IMR-90 (cell line): ENCODE results near the gene ID3.
A peak's percentile ranks its signal among the peaks of the same experiment; 100 is the strongest.

Experiments used
- BHLHE40 ChIP-seq: fragments of 150-350 bp; IDR thresholded peaks from 2 replicates; pipeline ENCODE4 v1.6.1; 2016; ENCODE audit warnings: mild to moderate bottlenecking, low read depth, low read length
- CEBPB ChIP-seq: IDR thresholded peaks from 2 replicates; pipeline ENCODE4 v1.6.1; 2012; ENCODE audit warnings: low read depth, low read length, improper control_type of control experiment
- CHD1 ChIP-seq: IDR thresholded peaks from 2 replicates; pipeline ENCODE4 v1.6.1; 2012; ENCODE audit warnings: low read depth, low read length, improper control_type of control experiment
- CTCF ChIP-seq: conservative IDR thresholded peaks from 2 replicates; pipeline ENCODE4 v1.5.1; 2012; ENCODE audit warnings: mild to moderate bottlenecking, low read depth, low read length, improper control_type of control experiment
- FOS ChIP-seq: fragments of 150-350 bp; IDR thresholded peaks from 2 replicates; pipeline ENCODE4 v1.6.1; 2016; ENCODE audit warnings: low read depth, low read length
- MAFK ChIP-seq: IDR thresholded peaks from 2 replicates; pipeline ENCODE4 v1.6.1; 2012; ENCODE audit warnings: low read depth, low read length, improper control_type of control experiment
- MAZ ChIP-seq: IDR thresholded peaks from 2 replicates; pipeline ENCODE4 v1.6.1; 2012; ENCODE audit warnings: low read depth, mild to moderate bottlenecking, low read length, improper control_type of control experiment, moderate library complexity, borderline replicate concordance
- MXI1 ChIP-seq: IDR thresholded peaks from 2 replicates; pipeline ENCODE4 v1.6.1; 2012; ENCODE audit warnings: low read depth, mild to moderate bottlenecking, low read length, moderate library complexity, borderline replicate concordance
- POLR2A ChIP-seq: IDR thresholded peaks from 2 replicates; pipeline ENCODE4 v1.6.1; 2012; ENCODE audit warnings: mild to moderate bottlenecking, low read depth, low read length
- RAD21 ChIP-seq: IDR thresholded peaks from 2 replicates; pipeline ENCODE4 v1.6.1; 2012; ENCODE audit warnings: low read length, improper control_type of control experiment
- RCOR1 ChIP-seq: IDR thresholded peaks from 2 replicates; pipeline ENCODE4 v1.6.1; 2012; ENCODE audit warnings: mild to moderate bottlenecking, low read length, improper control_type of control experiment; ENCODE audit not compliant: insufficient replicate concordance
- RFX5 ChIP-seq: IDR thresholded peaks from 2 replicates; pipeline ENCODE4 v1.8.0; 2012; ENCODE audit warnings: low read depth, mild to moderate bottlenecking, low read length, moderate library complexity
- SMC3 ChIP-seq: fragments of 150-350 bp; IDR thresholded peaks from 2 replicates; pipeline ENCODE4 v1.6.1; 2016; ENCODE audit warnings: low read depth, mild to moderate bottlenecking, antibody characterized with exemption, low read length, moderate library complexity

GRCh38 chr1:23557471-23558124 lies 1.7 kb downstream of the ID3 start:
- TF ChIP-seq RAD21 (no peak), POLR2A (no peak), CTCF (no peak), SMC3 (no peak), CEBPB (no peak), MAFK (no peak), CHD1 (peak; percentile 83), RFX5 (no peak), FOS (no peak), RCOR1 (no peak), BHLHE40 (no peak), MXI1 (no peak), MAZ (0 out of 2 replicates have a peak, but pooled peaks have one; percentile 33)
